Cardiac muscle cell (in vitro differentiated cells and primary cell): ENCODE data around the gene CAMKMT. TPM values are rescaled to one million over a fixed set of nuclear protein-coding genes. Genes with fewer than 3 reads are reported as not detected.

Source experiments
- DNase-seq, 2 donors: peaks; one replicate each; pipeline versions ENCODE4 v3.0.0 to v3.0.0-alpha.2; 2010 to 2017; ENCODE audit warnings: low read depth in 1 of 2, low spot score in 1 of 2
- H3K27ac ChIP-seq: fragments of 200-600 bp; sonication (generic); 2 replicates; pipeline ENCODE4 v1.5.1; 2016
- H3K27me3 ChIP-seq: fragments of 200-600 bp; sonication (generic); 2 replicates; pipeline ENCODE4 v1.6.0; 2016; ENCODE audit warnings: control low read depth
- H3K36me3 ChIP-seq: fragments of 200-600 bp; sonication (generic); 2 replicates; pipeline ENCODE4 v1.5.1; 2016; ENCODE audit warnings: control low read depth
- H3K4me1 ChIP-seq: fragments of 200-600 bp; sonication (generic); 2 replicates; pipeline ENCODE4 v1.8.1; 2017; ENCODE audit warnings: low read depth, mild to moderate bottlenecking, mixed run types
- H3K4me3 ChIP-seq: fragments of 200-600 bp; sonication (generic); 2 replicates; pipeline ENCODE4 v1.5.1; 2016; ENCODE audit warnings: mild to moderate bottlenecking
- H3K9me3 ChIP-seq: fragments of 200-600 bp; sonication (generic); 2 replicates; pipeline ENCODE4 v1.5.1; 2017; ENCODE audit warnings: low read depth, mild to moderate bottlenecking, control low read depth
- CTCF ChIP-seq: IDR thresholded peaks from 2 replicates; pipeline ENCODE4 v1.5.1; 2012; ENCODE audit warnings: low read depth, mild to moderate bottlenecking, low read length
- polyA plus RNA-seq: library from polyadenylated mRNA; unstranded; fragments of >200 nt; fragmentation: Nextera tagmentation; extraction: Ambion mirVana; gene quantifications from 2 replicates; pipeline ENCODE4 v1.2.1, GENCODE V29; 2016
- total RNA-seq: library from RNA; depleted of rRNA; stranded (reverse); fragments of >200 nt; gene quantifications from 2 replicates; pipeline ENCODE4 v1.2.3, GENCODE V29; 2016

Gene CAMKMT
- total and polyA plus RNA-seq, 2 experiments from 2014 or later: 16.9 to 20.6 TPM

- Histone ChIP-seq H3K9me3 (no peaks in the 10 kb centered on the region), H3K4me1 (peaks cover 2% of the 10 kb centered on the region), H3K27ac (no peak overlapping the region), H3K4me3 (no peak overlapping the region), H3K36me3 (no peaks in the 10 kb centered on the region), H3K27me3 (no peaks in the 10 kb centered on the region)
- DNase-seq: no peak
- no peak for TF ChIP-seq CTCF
Measured at GRCh38 chr2:44713170-44713569, 351.4 kb downstream of the CAMKMT start.

- Histone ChIP-seq H3K9me3 (no peaks in the 10 kb centered on the region), H3K4me1 (peaks cover 25% of the 10 kb centered on the region), H3K27me3 (no peaks in the 10 kb centered on the region), H3K27ac (no peak overlapping the region), H3K4me3 (no peak overlapping the region), H3K36me3 (no peaks in the 10 kb centered on the region)
- DNase-seq: peak; percentile 29 to 53
- TF ChIP-seq CTCF: peak; percentile 58
Measured at GRCh38 chr2:44715671-44716081, 353.9 kb downstream of the CAMKMT start.

- DNase-seq: no peak
- no peak overlapping the region for H3K27ac ChIP-seq
- H3K9me3 ChIP-seq: no peaks in the 10 kb centered on the region
- TF ChIP-seq CTCF: no peak
- H3K36me3 ChIP-seq: no peaks in the 10 kb centered on the region
- peaks cover 26% of the 10 kb centered on the region for H3K4me1 ChIP-seq
- no peaks in the 10 kb centered on the region for H3K27me3 ChIP-seq
- H3K4me3 ChIP-seq: no peak overlapping the region
Measured at GRCh38 chr2:44716131-44716530, 354.4 kb downstream of the CAMKMT start.

- peaks cover 37% of the 10 kb centered on the region for H3K4me1 ChIP-seq
- no peak overlapping the region for H3K4me3 ChIP-seq
- H3K36me3 ChIP-seq: no peaks in the 10 kb centered on the region
- no peaks in the 10 kb centered on the region for H3K27me3 ChIP-seq
- no peak for TF ChIP-seq CTCF
- DNase-seq: no peak
- no peaks in the 10 kb centered on the region for H3K9me3 ChIP-seq
- H3K27ac ChIP-seq: no peak overlapping the region
Measured at GRCh38 chr2:44718431-44718830, 356.7 kb downstream of the CAMKMT start.

GRCh38 chr2:44719562-44719961, 357.8 kb downstream of the CAMKMT start:
- Histone ChIP-seq H3K4me1 (peaks cover 37% of the 10 kb centered on the region), H3K27me3 (no peaks in the 10 kb centered on the region), H3K27ac (peak overlapping the region; percentile 75), H3K36me3 (no peaks in the 10 kb centered on the region), H3K9me3 (no peaks in the 10 kb centered on the region), H3K4me3 (no peak overlapping the region)
- DNase-seq: peak in 1 of 2 donors; percentile 13
- TF ChIP-seq CTCF: no peak

GRCh38 chr2:44722026-44722625, 360.4 kb downstream of the CAMKMT start:
- Histone ChIP-seq H3K27me3 (no peaks in the 10 kb centered on the region), H3K27ac (no peak overlapping the region), H3K4me3 (no peak overlapping the region), H3K9me3 (no peaks in the 10 kb centered on the region), H3K4me1 (peaks cover 37% of the 10 kb centered on the region), H3K36me3 (no peaks in the 10 kb centered on the region)
- no peak for DNase-seq
- no peak for TF ChIP-seq CTCF
